ENCODE measurements around the gene RBM6.
"Not testable (repeated sequence)": the region's sequence is repeated elsewhere in the genome, so short reads cannot be mapped to it uniquely, and the experiment has no call there.

The RBM6 gene

DNA sequence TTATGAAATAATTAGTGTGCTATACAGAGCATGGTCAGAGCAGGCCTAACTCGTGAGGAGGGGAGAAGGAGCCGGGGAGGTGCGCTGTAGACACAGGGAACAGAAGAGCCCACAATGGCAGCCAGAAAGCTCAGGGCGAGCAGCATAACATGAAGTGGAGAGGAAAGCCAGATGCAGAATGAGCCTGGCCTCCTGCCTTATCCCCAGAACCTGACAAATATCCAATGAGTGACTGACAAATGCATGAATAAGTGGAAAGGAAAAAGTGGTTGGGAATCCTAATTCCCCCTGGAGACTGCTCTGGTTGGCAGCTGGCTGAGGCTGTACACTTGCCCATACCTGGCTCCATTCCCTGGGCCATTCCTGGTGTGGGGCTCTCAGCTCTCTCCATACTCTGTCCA, 27.1 kb upstream of the RBM6 start:
- DNase-seq, result no peak
- in situ Hi-C loops (cut with HindIII; ENCODE audit: low pct_ligation_motif_present, low pct_unique_long_range_greater_than_20kb, low sequenced_read_pairs), result no loop called here

DNA sequence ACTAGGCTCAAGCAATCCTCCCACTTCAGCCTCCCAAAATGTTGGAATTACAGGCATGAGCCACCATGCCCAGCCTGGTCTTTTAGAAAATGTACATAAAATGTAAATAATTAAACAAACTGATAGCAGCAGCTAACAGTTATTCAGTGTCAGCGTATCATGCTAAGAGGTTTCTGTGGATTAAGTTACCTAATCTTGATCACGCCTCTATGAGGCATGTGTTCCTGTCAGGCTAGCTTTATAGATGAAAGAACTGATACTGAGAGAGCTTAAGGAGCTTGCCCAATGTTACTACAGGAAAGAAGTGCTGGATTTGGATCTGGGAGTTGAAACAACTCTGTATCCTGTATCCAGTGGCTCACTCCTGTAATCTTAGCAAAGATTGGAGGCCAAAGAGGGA, 25.0 kb upstream of the RBM6 start:
- DNase-seq, result no peak
- in situ Hi-C loops (cut with HindIII; ENCODE audit: low pct_ligation_motif_present, low pct_unique_long_range_greater_than_20kb, low sequenced_read_pairs), result no loop called here

DNA sequence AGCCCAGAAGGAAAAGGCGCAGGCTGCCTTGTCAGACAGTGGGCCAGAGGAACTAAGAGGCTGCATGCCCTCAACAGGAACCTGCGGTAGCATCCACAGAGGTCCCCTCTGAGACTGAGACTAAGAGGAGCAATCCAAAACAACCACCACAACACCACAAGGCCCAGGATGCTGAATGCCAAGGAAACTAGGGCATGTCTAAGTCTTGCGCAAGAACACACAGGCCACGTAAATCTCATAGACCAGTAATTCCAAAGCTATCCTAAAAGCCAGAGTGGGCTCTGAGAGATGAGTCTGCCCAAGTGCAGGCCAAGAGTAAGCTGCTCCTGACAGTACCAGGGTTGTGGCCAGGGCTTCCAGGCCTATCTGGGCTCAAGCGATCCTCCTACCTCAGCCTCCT, 23.3 kb upstream of the RBM6 start:
- in situ Hi-C loops (cut with HindIII; ENCODE audit: low pct_ligation_motif_present, low pct_unique_long_range_greater_than_20kb, low sequenced_read_pairs), result no loop called here
- DNase-seq, result no peak

DNA sequence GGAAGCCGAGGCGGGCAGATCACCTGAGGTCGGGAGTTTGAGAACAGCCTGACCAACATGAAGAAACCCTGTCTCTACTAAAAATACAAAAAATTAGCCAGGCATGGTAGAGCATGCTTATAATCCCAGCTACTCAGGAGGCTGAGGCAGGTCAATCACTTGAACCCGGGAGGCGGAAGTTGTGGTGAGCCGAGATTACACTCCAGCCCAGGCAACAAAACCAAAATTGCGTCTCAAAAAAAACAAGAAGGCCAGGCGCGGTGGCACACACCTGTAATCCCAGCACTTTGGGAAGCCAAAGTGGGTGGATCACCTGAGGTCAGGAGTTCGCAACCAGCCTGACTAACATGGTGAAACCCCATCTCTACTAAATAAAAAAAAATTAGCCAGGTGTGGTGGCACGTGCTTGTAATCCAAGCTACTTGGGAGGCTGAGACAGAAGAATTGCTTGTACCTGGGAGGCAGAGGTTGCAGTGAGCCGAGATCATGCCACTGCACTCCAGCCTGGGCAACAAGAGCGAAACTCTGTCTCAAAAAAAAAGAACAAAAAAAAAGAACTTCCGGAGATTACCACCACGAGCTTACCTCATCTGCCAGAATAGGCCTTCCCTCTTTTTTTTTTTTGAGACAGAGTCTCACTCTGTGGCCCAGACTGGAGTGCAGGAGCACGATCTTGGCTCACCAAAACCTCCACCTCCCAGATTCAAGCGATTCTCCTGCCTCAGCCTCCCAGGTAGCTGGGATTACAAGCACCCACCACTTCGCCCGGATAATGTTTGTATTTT, 22.0 kb upstream of the RBM6 start:
- DNase-seq; in situ Hi-C loops (cut with HindIII; ENCODE audit: low pct_ligation_motif_present, low pct_unique_long_range_greater_than_20kb, low sequenced_read_pairs): not testable (repeated sequence)

- in situ Hi-C loops (cut with HindIII; ENCODE audit: low pct_ligation_motif_present, low pct_unique_long_range_greater_than_20kb, low sequenced_read_pairs), result no loop called here
- DNase-seq, result no peak
Measured at GRCh38 chr3:49924683-49925082, 15.3 kb upstream of the RBM6 start.

- no peak for DNase-seq
- in situ Hi-C loops (cut with HindIII; ENCODE audit: low pct_ligation_motif_present, low pct_unique_long_range_greater_than_20kb, low sequenced_read_pairs), result no loop called here
Measured at GRCh38 chr3:49925485-49925884, 14.5 kb upstream of the RBM6 start.

- in situ Hi-C loops (cut with HindIII; ENCODE audit: low pct_ligation_motif_present, low pct_unique_long_range_greater_than_20kb, low sequenced_read_pairs), result no loop called here
- no peak for DNase-seq
Measured at GRCh38 chr3:49926117-49926728, 13.7 kb upstream of the RBM6 start.

GRCh38 chr3:49927798-49928197, 12.2 kb upstream of the RBM6 start:
- DNase-seq, result no peak
- in situ Hi-C loops (cut with HindIII; ENCODE audit: low pct_ligation_motif_present, low pct_unique_long_range_greater_than_20kb, low sequenced_read_pairs), result no loop called here

DNA sequence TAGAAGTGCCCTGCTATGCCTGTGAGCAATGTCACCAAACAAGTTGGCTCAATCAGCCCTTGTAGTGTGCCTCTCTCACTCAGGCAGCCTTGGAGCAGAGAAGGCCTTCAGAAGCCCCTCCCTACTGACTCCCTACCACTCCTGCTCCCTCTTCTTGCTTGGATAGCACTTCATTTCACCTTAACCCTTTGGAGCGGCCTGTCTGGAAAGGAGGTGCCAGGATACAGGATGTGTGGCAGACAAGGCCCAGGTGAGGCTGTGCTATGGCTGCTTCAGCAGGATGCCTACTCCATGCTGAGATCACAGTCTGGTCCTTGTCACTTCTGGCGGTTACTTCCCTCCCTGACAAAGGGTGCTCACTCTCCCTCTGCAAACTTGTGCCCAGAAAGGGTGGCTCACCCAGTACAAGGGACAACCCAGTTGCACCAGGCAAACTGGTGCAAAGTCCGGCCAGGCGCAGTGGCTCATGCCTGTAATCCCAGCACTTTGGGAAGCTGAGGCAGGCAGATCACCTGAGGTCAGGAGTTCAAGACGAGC, 11.4 kb upstream of the RBM6 start:
- in situ Hi-C loops (cut with HindIII; ENCODE audit: low pct_ligation_motif_present, low pct_unique_long_range_greater_than_20kb, low sequenced_read_pairs), result no loop called here
- DNase-seq, result no peak

- peak; percentile 84 for DNase-seq
- in situ Hi-C loops (cut with HindIII; ENCODE audit: low pct_ligation_motif_present, low pct_unique_long_range_greater_than_20kb, low sequenced_read_pairs), result no loop called here
Measured at GRCh38 chr3:49929291-49930167, 10.4 kb upstream of the RBM6 start, which contains the start of gene MON1A. Gene MON1A (minus strand): TSS chr3:49929811. CDS start chr3:49913346, 16,465 bp downstream.

DNA sequence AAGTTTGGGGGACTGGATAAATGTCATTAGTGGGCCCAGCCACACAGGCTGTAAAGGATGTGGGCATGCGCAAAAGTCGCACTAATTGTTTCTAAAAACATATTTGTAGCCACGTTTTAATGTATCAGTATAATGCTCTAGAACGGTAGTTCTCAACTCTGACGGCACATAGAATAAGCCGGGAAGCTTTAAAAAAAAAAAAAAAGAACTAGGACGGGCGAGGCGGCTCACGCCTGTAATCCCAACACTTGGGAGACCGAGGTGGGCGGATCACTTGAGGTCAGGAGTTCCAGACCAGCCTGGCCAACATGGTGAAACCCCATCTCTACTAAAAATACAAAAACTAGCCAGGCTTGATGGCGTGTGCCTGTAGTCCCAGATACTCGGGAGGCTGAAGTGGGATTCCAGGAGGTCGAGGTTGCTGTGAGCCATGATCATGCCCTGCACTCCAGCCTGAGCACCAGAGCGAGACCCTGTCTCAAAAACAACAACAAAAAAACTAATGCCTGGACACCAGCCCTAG, 9.7 kb upstream of the RBM6 start:
- no peak for DNase-seq
- in situ Hi-C loops (cut with HindIII; ENCODE audit: low pct_ligation_motif_present, low pct_unique_long_range_greater_than_20kb, low sequenced_read_pairs), result no loop called here

- DNase-seq, result peak; percentile 58
Measured at GRCh38 chr3:49930922-49931321, 9.0 kb upstream of the RBM6 start.

DNA sequence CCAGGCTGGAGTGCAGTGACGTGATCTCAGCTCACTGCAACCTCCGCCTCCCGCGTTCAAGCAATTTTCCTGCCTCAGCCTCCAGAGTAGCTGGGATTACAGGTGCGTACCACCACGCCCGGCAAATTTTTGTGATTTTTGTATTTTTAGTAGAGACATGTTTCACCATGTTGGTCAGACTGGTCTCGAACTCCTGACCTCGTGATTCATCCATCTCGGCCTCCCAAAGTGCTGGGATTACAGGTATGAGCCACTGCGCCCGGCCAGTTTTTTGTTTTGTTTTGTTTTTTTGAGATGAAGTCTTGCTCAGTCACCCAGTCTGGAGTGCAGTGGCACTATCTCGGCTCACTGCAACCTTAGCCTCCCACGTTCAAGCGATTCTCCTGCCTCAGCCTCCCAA, 7.7 kb upstream of the RBM6 start:
- DNase-seq; in situ Hi-C loops (cut with HindIII; ENCODE audit: low pct_ligation_motif_present, low pct_unique_long_range_greater_than_20kb, low sequenced_read_pairs): not testable (repeated sequence)

More at GRCh38 chr3:49930922-49931321, 9.0 kb upstream of the RBM6 start:
- in situ Hi-C loops (cut with HindIII; ENCODE audit: low pct_ligation_motif_present, low pct_unique_long_range_greater_than_20kb, low sequenced_read_pairs), result no loop called here

GRCh38 chr3:49937090-49937489, 2.9 kb upstream of the RBM6 start:
- in situ Hi-C loops (cut with HindIII; ENCODE audit: low pct_ligation_motif_present, low pct_unique_long_range_greater_than_20kb, low sequenced_read_pairs), result no loop called here
- DNase-seq, result no peak

DNA sequence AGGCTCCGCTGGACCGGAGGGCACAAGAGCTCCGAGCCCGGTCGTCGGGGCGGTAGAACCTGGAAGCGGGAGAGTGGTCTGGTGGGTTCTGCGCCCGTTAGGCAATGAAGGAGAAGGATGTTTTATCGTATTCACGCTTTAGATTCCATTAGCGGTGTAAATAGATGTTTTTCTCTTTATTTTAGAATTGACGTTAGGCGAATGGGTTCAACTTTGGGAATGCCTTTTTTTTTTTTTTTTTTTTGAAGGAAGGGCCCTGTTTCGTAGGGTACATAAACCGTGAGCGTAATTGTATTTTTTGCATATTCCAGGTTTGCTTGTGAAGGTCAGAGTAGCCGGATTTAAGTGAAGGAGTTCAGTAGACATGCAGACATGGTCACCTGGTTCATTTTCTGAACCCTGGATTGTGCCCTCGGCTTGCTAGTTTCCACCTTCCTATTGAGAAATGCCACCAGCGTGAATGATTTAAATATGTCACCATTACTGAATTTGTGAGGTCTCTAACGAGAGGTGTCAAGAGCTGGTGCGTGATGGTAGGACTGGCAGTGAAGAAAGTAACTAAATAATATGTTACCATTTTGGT, 808 bp downstream of the RBM6 start:
- in situ Hi-C loops (cut with HindIII; ENCODE audit: low pct_ligation_motif_present, low pct_unique_long_range_greater_than_20kb, low sequenced_read_pairs), result no loop called here
- DNase-seq, result peak; percentile 6

GRCh38 chr3:49942651-49943050, 2.7 kb downstream of the RBM6 start:
- DNase-seq, result no peak
- in situ Hi-C loops (cut with HindIII; ENCODE audit: low pct_ligation_motif_present, low pct_unique_long_range_greater_than_20kb, low sequenced_read_pairs), result no loop called here

DNA sequence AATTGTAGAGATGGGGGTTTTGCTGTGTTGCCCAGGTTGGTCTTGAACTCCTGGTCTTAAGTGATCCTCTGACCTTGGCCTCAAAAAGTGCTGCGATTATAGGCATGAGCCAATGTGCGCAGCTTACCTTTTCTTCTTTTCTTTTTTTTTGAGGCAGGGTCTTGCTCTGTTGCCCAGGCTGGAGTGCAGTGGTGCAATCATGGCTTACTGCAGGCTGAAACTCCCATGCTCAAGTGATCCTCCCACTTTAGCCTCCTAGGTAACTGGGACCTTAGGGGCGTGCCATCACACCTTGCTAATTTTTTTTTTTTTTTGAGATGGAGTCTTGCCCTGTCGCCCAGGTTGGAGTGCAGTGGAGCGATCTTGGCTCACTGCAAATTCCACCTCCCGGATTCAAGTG, 13.0 kb downstream of the RBM6 start:
- DNase-seq, result no peak
- in situ Hi-C loops (cut with HindIII; ENCODE audit: low pct_ligation_motif_present, low pct_unique_long_range_greater_than_20kb, low sequenced_read_pairs), result no loop called here

DNA sequence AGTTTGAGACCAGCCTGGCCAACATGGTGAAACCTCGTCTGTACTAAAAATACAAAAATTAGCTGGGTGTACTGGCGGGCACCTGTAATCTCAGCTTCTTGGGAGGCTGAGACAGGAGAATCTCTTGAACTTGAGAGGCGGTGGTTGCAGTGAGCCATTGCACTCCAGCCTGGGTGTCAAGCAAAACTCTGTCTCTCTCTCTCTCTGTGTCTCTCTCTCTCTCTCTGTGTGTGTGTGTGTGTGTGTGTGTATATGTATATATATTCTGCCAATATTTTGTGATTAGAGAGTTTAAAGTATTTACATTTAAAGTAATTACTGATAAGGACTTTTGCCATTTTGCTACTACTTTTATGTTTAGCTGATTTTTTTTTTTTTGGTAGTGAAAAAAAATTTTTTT, 15.7 kb downstream of the RBM6 start:
- in situ Hi-C loops (cut with HindIII; ENCODE audit: low pct_ligation_motif_present, low pct_unique_long_range_greater_than_20kb, low sequenced_read_pairs), result no loop called here
- DNase-seq, result no peak
